Upper lobe of left lung (tissue), 4 donors: ENCODE measurements around the gene KLHL17.

Experiments used
- CTCF ChIP-seq, 6 experiments: fragments of 450-650 bp in 4 of 6; fragments of 200-600 bp in 2 of 6; sonication (generic) in 2 of 6; IDR thresholded peaks; one replicate each; pipeline ENCODE4 v1.5.1; 2016 to 2019; ENCODE audit warnings: antibody characterized with exemption in 6 of 6
- EP300 ChIP-seq, 4 donors: sonication (generic); formaldehyde crosslinking; IDR thresholded peaks; one replicate each; pipeline ENCODE4 v1.5.1; 2017; ENCODE audit warnings: antibody characterized with exemption in 4 of 4, control low read depth in 2 of 4
- POLR2A ChIP-seq, 4 donors: fragments of 450-650 bp; IDR thresholded peaks; one replicate each; pipeline ENCODE4 v1.5.1; 2016 to 2017; ENCODE audit warnings: antibody characterized with exemption in 4 of 4, mild to moderate bottlenecking in 2 of 4
- POLR2AphosphoS5 ChIP-seq, 2 donors: sonication (generic); formaldehyde crosslinking; IDR thresholded peaks; one replicate each; pipeline ENCODE4 v1.5.1; 2017; ENCODE audit warnings: antibody characterized with exemption in 2 of 2

- TF ChIP-seq CTCF (IDR thresholded peaks at IDR 0.05) (no peak), POLR2AphosphoS5 (IDR thresholded peaks at IDR 0.05) (no peak), EP300 (IDR thresholded peaks at IDR 0.05) (no peak), POLR2A (IDR thresholded peaks at IDR 0.05) (no peak)
Observed at GRCh38 chr1:950881-951280, 9.5 kb upstream of the KLHL17 start.
